Bronchial epithelial cell (primary cell): ENCODE results near the gene EIF2D. TPM values are rescaled to one million over a fixed set of nuclear protein-coding genes. Genes with fewer than 3 reads are reported as not detected.
"Not testable (repeated sequence)": the region's sequence is repeated elsewhere in the genome, so short reads cannot be mapped to it uniquely, and the experiment has no call there.

Source experiments
- DNase-seq: peaks from one replicate; pipeline ENCODE4 v3.0.0-alpha.2; 2010; ENCODE audit warnings: low read depth
- FAIRE-seq: peaks from 2 replicates; lab custom pipeline; 2011; peaks lifted over from hg19 to GRCh38; lab: Jason Lieb, UNC
- H3K27me3 ChIP-seq: 2 replicates; pipeline ENCODE4 v1.5.1; 2011; ENCODE audit warnings: low read length; ENCODE audit not compliant: control insufficient read depth, insufficient read depth
- H3K36me3 ChIP-seq: 2 replicates; pipeline ENCODE4 v1.5.1; 2011; ENCODE audit warnings: low read length; ENCODE audit not compliant: control insufficient read depth, insufficient read depth
- H3K4me3 ChIP-seq: 2 replicates; pipeline ENCODE4 v1.5.1; 2011; ENCODE audit warnings: mild to moderate bottlenecking, low read depth, low read length, control low read depth
- total RNA-seq: library from RNA; depleted of rRNA; stranded (reverse); fragments of >200 nt; gene quantifications from 2 replicates; pipeline ENCODE4 v1.2.1, GENCODE V29; 2014
- TF ChIP-seq, protein P1 (sequence below): IDR thresholded peaks from 2 replicates; pipeline ENCODE4 v1.5.1; 2011; ENCODE audit warnings: mild to moderate bottlenecking, moderate library complexity, low read length, control low read depth, inconsistent platforms; ENCODE audit not compliant: insufficient read depth, severe bottlenecking

Gene EIF2D
- total RNA-seq, 1 donor from 2014 or later = 56.1 TPM

DNA sequence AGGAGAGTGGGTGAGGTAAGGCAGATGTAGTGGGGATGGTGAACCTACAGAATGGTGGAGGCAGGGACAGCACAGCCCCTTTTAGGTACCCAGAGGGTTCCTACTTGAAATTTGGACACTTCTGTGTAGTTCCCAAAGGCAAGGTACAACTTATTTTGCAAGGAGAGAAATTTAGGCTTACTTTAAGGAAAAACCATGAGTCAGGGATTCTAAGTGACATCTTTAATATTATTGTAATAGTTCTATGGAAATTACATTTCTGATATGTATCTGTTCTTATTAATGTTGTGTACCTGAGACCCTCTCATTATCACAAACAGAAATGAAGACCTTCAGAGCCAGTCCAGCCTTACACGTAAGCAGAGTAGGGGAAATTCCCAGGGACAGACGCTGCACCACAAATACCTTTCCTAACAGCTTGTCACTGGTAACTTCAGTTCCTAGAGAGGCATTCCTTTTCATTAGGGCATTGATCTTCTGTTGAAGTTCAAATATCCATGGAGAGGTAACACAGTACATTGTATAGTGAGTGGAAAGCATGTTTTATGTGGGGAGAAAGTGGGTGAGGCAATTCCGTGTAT is 30.9 kb upstream of the EIF2D start:
- TF ChIP-seq, protein P1, sequence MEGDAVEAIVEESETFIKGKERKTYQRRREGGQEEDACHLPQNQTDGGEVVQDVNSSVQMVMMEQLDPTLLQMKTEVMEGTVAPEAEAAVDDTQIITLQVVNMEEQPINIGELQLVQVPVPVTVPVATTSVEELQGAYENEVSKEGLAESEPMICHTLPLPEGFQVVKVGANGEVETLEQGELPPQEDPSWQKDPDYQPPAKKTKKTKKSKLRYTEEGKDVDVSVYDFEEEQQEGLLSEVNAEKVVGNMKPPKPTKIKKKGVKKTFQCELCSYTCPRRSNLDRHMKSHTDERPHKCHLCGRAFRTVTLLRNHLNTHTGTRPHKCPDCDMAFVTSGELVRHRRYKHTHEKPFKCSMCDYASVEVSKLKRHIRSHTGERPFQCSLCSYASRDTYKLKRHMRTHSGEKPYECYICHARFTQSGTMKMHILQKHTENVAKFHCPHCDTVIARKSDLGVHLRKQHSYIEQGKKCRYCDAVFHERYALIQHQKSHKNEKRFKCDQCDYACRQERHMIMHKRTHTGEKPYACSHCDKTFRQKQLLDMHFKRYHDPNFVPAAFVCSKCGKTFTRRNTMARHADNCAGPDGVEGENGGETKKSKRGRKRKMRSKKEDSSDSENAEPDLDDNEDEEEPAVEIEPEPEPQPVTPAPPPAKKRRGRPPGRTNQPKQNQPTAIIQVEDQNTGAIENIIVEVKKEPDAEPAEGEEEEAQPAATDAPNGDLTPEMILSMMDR = no peak
- peaks cover 6% of the 10 kb centered on the region for H3K36me3 ChIP-seq
- FAIRE-seq = no peak

GRCh38 chr1:206642074-206642473 is 29.8 kb upstream of the EIF2D start:
- DNase-seq, H3K36me3 ChIP-seq, H3K4me3 ChIP-seq, FAIRE-seq, H3K27me3 ChIP-seq: not testable (repeated sequence)

More for the DNA sequence above, 30.9 kb upstream of the EIF2D start:
- no peak for DNase-seq
- H3K27me3 ChIP-seq = no peaks in the 10 kb centered on the region
- H3K4me3 ChIP-seq = no peak overlapping the region

- FAIRE-seq (no peak), DNase-seq (no peak)
- Histone ChIP-seq H3K27me3 (no peaks in the 10 kb centered on the region), H3K4me3 (no peak overlapping the region), H3K36me3 (no peaks in the 10 kb centered on the region)
- TF ChIP-seq, protein P1 = no peak
Observed at GRCh38 chr1:206637605-206638004, 25.3 kb upstream of the EIF2D start.

DNA sequence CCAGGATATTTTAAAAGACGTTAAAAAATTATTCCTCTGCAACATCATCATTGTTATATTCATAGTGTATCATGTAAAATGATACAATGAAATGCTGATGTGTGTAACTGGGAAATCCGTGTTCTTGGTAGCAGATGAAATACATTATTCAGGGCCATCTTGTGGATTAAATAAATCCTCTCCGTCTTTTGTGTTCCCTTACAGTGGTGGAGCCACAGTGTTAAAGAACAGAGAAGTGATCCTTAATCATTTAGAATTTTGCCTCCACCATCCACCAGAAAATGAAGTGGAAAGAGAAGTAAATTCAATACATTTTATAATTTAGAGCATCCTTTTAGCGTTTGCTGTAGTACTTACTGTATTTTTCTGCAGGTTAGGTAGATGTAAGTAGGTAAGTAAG is 24.4 kb upstream of the EIF2D start:
- FAIRE-seq = no peak
- H3K27me3 ChIP-seq = no peaks in the 10 kb centered on the region
- TF ChIP-seq, protein P1 = no peak
- DNase-seq = no peak
- H3K36me3 ChIP-seq = no peaks in the 10 kb centered on the region
- H3K4me3 ChIP-seq = no peak overlapping the region

- FAIRE-seq (no peak), DNase-seq (no peak)
- TF ChIP-seq, protein P1 = no peak
- peak overlapping the region; percentile 96 for H3K4me3 ChIP-seq
- H3K27me3 ChIP-seq = no peaks in the 10 kb centered on the region
- no peaks in the 10 kb centered on the region for H3K36me3 ChIP-seq
Observed at GRCh38 chr1:206635978-206636345, 23.7 kb upstream of the EIF2D start.

DNA sequence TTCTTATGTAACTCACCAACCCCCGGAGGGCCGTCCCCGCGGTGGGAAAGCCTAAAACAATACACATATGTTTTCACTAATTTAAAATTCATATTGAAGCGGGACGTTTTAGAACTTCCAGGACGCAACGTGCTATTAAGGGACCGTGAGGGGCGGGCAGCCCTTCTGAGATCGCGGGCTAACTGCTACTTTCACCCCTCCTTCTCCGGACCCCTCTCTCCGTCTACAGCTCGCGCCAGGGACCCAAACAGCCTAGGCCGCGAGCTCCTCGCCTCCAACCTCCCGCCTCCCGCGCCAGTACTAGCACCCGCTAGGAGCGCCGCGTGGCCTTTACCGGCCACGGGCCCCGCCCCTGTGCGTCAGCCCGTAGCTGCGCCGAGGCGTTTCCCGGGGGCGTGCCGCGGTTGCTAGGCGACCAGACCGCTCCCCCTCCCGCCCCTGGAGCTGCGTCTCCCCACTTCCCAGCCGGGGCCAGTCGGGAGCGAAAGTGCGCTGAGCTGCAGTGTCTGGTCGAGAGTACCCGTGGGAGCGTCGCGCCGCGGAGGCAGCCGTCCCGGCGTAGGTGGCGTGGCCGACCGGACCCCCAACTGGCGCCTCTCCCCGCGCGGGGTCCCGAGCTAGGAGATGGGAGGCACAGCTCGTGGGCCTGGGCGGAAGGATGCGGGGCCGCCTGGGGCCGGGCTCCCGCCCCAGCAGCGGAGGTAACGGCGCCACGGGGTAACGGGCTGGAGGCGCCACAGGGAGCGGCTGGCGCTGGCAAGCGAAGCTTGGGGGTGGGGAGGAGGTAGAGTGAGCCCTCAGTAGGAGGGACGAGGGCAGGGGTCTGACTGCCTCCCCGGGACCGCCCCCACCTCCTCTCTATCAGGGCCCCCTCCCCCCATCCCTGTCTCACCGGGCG is 23.1 kb upstream of the EIF2D start, which contains the start of gene DYRK3:
DYRK3 (plus strand) TSS at position 457 of the 898 bp plus-strand sequence; CDS start at position 625, 168 bp downstream.
- FAIRE-seq (no peak), DNase-seq (peak; percentile 81)
- Histone ChIP-seq H3K27me3 (no peaks in the 10 kb centered on the region), H3K4me3 (peak within 1 kb of the TSS; percentile 96), H3K36me3 (no peaks in the 10 kb centered on the region)
- TF ChIP-seq, protein P1 = peak; percentile 14
